Fibroblast of lung (primary cell): ENCODE data around the gene UTP4. TPM values are rescaled to one million over a fixed set of nuclear protein-coding genes. Genes with fewer than 3 reads are reported as not detected.

Experiments
- DNase-seq, 2 donors: peaks; one replicate each; pipeline versions ENCODE4 v3.0.0 to v3.0.0-alpha.2; 2010; ENCODE audit warnings: low read depth in 2 of 2
- H2AFZ ChIP-seq: 2 replicates; pipeline ENCODE4 v1.5.1; 2012; ENCODE audit warnings: low read length, control low read depth, inconsistent platforms
- H3K27ac ChIP-seq: 2 replicates; pipeline ENCODE4 v1.5.1; 2011; ENCODE audit warnings: low read length, control low read depth; ENCODE audit not compliant: insufficient read depth
- H3K27me3 ChIP-seq: 2 replicates; pipeline ENCODE4 v1.5.1; 2011; ENCODE audit warnings: mild to moderate bottlenecking, low read length; ENCODE audit not compliant: control insufficient read depth, insufficient read depth
- H3K36me3 ChIP-seq: 2 replicates; pipeline ENCODE4 v1.5.1; 2011; ENCODE audit warnings: low read length; ENCODE audit not compliant: control insufficient read depth, insufficient read depth
- H3K4me1 ChIP-seq: 2 replicates; pipeline ENCODE4 v1.5.1; 2011; ENCODE audit warnings: low read length; ENCODE audit not compliant: control insufficient read depth, insufficient read depth; ENCODE audit errors: extremely low read depth
- H3K4me2 ChIP-seq: 2 replicates; pipeline ENCODE4 v1.5.1; 2011; ENCODE audit warnings: low read length, control low read depth; ENCODE audit not compliant: insufficient read depth; ENCODE audit errors: extremely low read depth
- H3K4me3 ChIP-seq, 4 experiments: fragments of 200-600 bp in 1 of 4; sonication (generic) in 1 of 4; replicated peaks in 1 of 4; 2 replicates each; pipeline ENCODE4 v1.5.1; 2011 to 2016; ENCODE audit warnings: low read length in 4 of 4, low read depth in 3 of 4, mild to moderate bottlenecking in 3 of 4, control low read depth in 2 of 4, inconsistent platforms in 1 of 4, mixed read lengths in 1 of 4; ENCODE audit not compliant: insufficient read depth in 1 of 4; ENCODE audit errors: control extremely low read depth in 1 of 4
- H3K79me2 ChIP-seq: 2 replicates; pipeline ENCODE4 v1.5.1; 2012; ENCODE audit warnings: mild to moderate bottlenecking, low read length, inconsistent platforms; ENCODE audit not compliant: control insufficient read depth, insufficient read depth
- H3K9ac ChIP-seq: 2 replicates; pipeline ENCODE4 v1.5.1; 2011; ENCODE audit warnings: mild to moderate bottlenecking, low read length, control low read depth; ENCODE audit not compliant: insufficient read depth
- H3K9me3 ChIP-seq: 2 replicates; pipeline ENCODE4 v1.5.1; 2012; ENCODE audit warnings: low read depth, low read length; ENCODE audit not compliant: control insufficient read depth, insufficient read depth
- H4K20me1 ChIP-seq: 2 replicates; pipeline ENCODE4 v1.5.1; 2011; ENCODE audit warnings: low read length; ENCODE audit not compliant: control insufficient read depth, insufficient read depth; ENCODE audit errors: extremely low read depth
- EZH2 ChIP-seq: IDR thresholded peaks from 2 replicates; pipeline ENCODE4 v1.5.1; 2012; ENCODE audit warnings: low read length, control low read depth, mild to moderate bottlenecking; ENCODE audit errors: missing control alignments
- polyA plus RNA-seq, 2 donors: library from polyadenylated mRNA; depleted of rRNA in 1 of 2; stranded (reverse) in 1 of 2; unstranded in 1 of 2; fragments of >200 nt; gene quantifications; 2 replicates each; pipeline ENCODE4 v1.2.1, GENCODE V29; 2011 to 2012; ENCODE audit warnings: missing spikeins in 1 of 2
- total RNA-seq: library from RNA; depleted of rRNA; stranded (reverse); fragments of >200 nt; gene quantifications from 2 replicates; pipeline ENCODE4 v1.2.1, GENCODE V29; 2014
- TF ChIP-seq, protein P1 (sequence below), 2 donors: IDR thresholded peaks in 1 of 2; conservative IDR thresholded peaks in 1 of 2; 1 replicate in 1 of 2; 2 replicates in 1 of 2; pipeline ENCODE4 v1.5.1; 2011 to 2012; ENCODE audit warnings: low read length in 2 of 2, control low read depth in 1 of 2, inconsistent platforms in 1 of 2, low read depth in 1 of 2, mild to moderate bottlenecking in 1 of 2

UTP4 gene
- total and polyA plus RNA-seq, 2 donors (not counting 1 experiment from before 2014, with no cell fraction given), result 14.4 to 56.5 TPM

DNA sequence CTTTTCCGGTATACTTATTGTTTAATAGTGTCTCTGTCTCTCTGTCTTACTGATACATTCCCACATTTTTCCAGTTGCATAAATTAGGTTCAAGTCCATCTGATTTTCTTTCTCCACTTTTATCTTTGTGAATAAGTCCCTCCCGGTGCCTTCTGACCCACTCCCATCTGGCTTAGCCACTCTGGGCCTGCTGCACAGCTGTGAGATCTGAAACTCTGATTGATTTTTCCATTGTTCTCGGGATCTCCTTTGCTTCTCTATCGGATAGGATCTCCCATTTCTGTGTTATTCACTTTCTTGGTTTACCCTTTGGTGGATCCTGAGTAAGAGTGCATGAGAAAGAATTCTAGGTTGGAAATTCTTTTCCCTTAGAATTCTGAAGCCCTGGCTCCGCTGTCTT lies 8.6 kb downstream of the UTP4 start:
- Histone ChIP-seq H2AFZ (no peak overlapping the region), H3K9me3 (no peaks in the 10 kb centered on the region), H3K9ac (no peak overlapping the region), H4K20me1 (no peaks in the 10 kb centered on the region), H3K4me1 (no peaks in the 10 kb centered on the region), H3K27ac (no peak overlapping the region), H3K36me3 (peaks cover 21% of the 10 kb centered on the region), H3K4me2 (no peak overlapping the region), H3K27me3 (no peaks in the 10 kb centered on the region), H3K4me3 (no peak overlapping the region), H3K79me2 (peaks cover 9% of the 10 kb centered on the region)
- TF ChIP-seq EZH2, result no peak
- TF ChIP-seq, protein P1, sequence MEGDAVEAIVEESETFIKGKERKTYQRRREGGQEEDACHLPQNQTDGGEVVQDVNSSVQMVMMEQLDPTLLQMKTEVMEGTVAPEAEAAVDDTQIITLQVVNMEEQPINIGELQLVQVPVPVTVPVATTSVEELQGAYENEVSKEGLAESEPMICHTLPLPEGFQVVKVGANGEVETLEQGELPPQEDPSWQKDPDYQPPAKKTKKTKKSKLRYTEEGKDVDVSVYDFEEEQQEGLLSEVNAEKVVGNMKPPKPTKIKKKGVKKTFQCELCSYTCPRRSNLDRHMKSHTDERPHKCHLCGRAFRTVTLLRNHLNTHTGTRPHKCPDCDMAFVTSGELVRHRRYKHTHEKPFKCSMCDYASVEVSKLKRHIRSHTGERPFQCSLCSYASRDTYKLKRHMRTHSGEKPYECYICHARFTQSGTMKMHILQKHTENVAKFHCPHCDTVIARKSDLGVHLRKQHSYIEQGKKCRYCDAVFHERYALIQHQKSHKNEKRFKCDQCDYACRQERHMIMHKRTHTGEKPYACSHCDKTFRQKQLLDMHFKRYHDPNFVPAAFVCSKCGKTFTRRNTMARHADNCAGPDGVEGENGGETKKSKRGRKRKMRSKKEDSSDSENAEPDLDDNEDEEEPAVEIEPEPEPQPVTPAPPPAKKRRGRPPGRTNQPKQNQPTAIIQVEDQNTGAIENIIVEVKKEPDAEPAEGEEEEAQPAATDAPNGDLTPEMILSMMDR (conservative IDR thresholded peaks at IDR 0.05 in 1 of 2, IDR thresholded peaks at IDR 0.05 in 1 of 2; ENCODE audit: low read depth in 1 of 2, low read length in 2 of 2), result no peak
- no peak for DNase-seq

- Histone ChIP-seq H3K36me3 (peaks cover 17% of the 10 kb centered on the region), H2AFZ (no peak overlapping the region), H3K27ac (no peak overlapping the region), H3K4me3 (no peak overlapping the region), H3K4me2 (no peak overlapping the region), H3K4me1 (no peaks in the 10 kb centered on the region), H3K9ac (no peak overlapping the region), H3K27me3 (no peaks in the 10 kb centered on the region), H3K79me2 (peaks cover 2% of the 10 kb centered on the region), H4K20me1 (no peaks in the 10 kb centered on the region), H3K9me3 (no peaks in the 10 kb centered on the region)
- no peak for DNase-seq
- TF ChIP-seq EZH2, result no peak
- TF ChIP-seq, protein P1 (conservative IDR thresholded peaks at IDR 0.05 in 1 of 2, IDR thresholded peaks at IDR 0.05 in 1 of 2; ENCODE audit: low read depth in 1 of 2, low read length in 2 of 2), result no peak
Measured at GRCh38 chr16:69141936-69142335, 9.5 kb downstream of the UTP4 start.

- Histone ChIP-seq H4K20me1 (no peaks in the 10 kb centered on the region), H3K27ac (no peak overlapping the region), H2AFZ (no peak overlapping the region), H3K36me3 (peaks cover 15% of the 10 kb centered on the region), H3K27me3 (no peaks in the 10 kb centered on the region), H3K4me1 (no peaks in the 10 kb centered on the region), H3K9me3 (no peaks in the 10 kb centered on the region), H3K79me2 (no peaks in the 10 kb centered on the region), H3K9ac (no peak overlapping the region), H3K4me3 (no peak overlapping the region), H3K4me2 (no peak overlapping the region)
- no peak for DNase-seq
- TF ChIP-seq, protein P1 (conservative IDR thresholded peaks at IDR 0.05 in 1 of 2, IDR thresholded peaks at IDR 0.05 in 1 of 2; ENCODE audit: low read depth in 1 of 2, low read length in 2 of 2), result peak in 1 of 2 donors; percentile 8
- TF ChIP-seq EZH2, result no peak
Measured at GRCh38 chr16:69143116-69143515, 10.7 kb downstream of the UTP4 start.
